CD4-positive, alpha-beta T cell treated with Interleukin-10 for 1 hour (primary cell): ENCODE results near the gene TEAD1.
"Not testable (repeated sequence)": the region's sequence is repeated elsewhere in the genome, so short reads cannot be mapped to it uniquely, and the experiment has no call there.

Experiments
- DNase-seq: peaks from one replicate; pipeline ENCODE4 v3.0.0-alpha.2; 2020

The TEAD1 gene

DNA sequence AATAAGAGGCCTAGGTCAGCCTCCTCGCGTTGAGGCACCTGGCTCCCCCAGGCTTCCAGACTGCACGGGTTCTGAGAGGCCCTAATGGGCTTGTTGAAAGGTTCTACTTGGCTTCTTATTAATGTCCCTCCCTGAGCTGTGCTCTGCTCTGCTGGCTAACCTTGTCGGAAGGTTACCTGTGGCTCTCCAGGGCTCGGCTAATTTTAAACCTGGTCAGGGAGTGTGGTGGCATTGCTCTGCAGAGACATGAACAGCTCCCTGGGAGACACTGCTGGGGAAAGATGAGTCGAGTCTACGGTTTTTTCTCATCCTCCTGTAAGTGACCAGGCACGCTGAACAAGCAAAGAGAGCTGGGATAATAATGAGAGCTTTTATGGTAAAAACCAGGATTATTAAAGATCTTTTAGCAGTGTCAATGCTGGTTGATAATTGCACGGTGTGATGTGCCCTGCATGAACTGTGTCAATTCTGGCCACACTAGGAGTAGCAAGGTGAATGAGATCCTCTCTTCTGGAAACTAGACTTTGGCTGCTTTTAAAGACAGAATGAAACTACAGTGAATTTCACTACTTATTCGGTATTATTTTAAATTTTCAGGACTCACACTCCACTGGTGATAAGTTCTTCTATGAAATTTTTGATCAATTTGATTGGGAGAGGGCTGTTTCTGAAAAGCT, 70.7 kb downstream of the TEAD1 start:
- no peak for DNase-seq

DNA sequence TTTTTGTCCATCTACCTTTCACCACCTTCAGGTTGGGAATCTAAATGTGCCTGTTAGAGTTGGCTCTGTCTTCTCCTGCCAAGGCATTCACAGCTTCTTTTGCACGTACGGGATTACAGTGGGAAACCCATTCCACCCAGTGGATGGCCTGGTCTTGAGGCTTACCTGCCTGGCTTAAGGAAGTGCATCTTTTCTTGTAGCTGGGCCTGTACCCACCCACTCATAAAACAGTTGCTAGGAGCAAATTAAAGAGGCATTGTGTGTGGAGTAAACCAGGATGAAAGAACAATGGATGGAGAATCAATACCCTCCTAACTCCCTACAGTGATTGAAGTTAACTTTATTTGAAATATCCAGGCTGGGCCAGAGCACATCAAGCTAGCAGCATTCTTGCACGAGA, 71.6 kb downstream of the TEAD1 start:
- no peak for DNase-seq

GRCh38 chr11:12746593-12747097, 72.4 kb downstream of the TEAD1 start:
- DNase-seq = no peak

GRCh38 chr11:12748561-12748960, 74.3 kb downstream of the TEAD1 start:
- no peak for DNase-seq

GRCh38 chr11:12749442-12749841, 75.2 kb downstream of the TEAD1 start:
- no peak for DNase-seq

DNA sequence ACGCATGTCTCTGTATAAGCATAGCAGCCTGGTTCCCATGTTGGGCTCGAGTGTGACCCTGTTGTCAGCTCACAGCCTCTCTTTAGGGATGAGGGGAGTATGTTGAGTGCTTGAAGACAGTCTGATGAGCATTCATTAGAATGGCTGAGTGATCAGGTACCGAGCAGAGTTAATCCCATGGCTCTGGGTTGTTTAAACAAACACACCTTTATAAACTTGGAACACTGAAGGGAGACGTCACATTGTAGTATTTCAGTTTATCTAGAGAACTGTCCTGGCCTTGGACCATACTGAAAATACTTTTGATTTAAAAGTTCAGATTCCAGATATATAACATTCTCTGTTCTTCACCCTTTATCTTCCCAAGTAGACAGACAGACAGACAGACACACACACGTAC, 76.0 kb downstream of the TEAD1 start:
- no peak for DNase-seq

GRCh38 chr11:12752868-12753524, 78.8 kb downstream of the TEAD1 start:
- DNase-seq = no peak

- no peak for DNase-seq
Measured at GRCh38 chr11:12754021-12754420, 79.8 kb downstream of the TEAD1 start.

- no peak for DNase-seq
Measured at GRCh38 chr11:12754582-12755234, 80.5 kb downstream of the TEAD1 start.

- no peak for DNase-seq
Measured at GRCh38 chr11:12755510-12756453, 81.6 kb downstream of the TEAD1 start.

GRCh38 chr11:12756454-12756806, 82.2 kb downstream of the TEAD1 start:
- DNase-seq = no peak

- DNase-seq = no peak
Measured at GRCh38 chr11:12756867-12757266, 82.6 kb downstream of the TEAD1 start.

DNA sequence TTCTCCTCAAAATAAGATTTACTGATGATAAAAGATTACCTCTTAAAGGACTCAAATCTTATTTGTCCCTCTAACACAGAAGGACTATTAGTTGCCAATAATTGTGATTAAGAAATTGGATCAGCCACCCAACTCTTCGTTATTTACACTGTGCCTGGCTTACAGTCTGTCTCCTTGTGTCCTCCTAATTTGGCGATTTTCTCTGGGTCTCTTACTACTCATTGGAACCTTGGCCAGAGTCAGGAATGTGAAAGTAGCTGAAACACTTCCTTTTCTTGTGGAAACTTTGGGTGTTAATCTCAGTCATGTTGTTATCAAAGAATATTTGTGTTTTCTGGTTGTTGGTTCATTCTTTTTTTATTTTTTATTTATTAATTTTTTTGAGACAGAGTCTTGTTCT, 83.2 kb downstream of the TEAD1 start:
- DNase-seq = no peak

- DNase-seq = not testable (repeated sequence)
Measured at GRCh38 chr11:12758117-12758516, 83.9 kb downstream of the TEAD1 start.

GRCh38 chr11:12761029-12761428, 86.8 kb downstream of the TEAD1 start:
- DNase-seq = no peak

DNA sequence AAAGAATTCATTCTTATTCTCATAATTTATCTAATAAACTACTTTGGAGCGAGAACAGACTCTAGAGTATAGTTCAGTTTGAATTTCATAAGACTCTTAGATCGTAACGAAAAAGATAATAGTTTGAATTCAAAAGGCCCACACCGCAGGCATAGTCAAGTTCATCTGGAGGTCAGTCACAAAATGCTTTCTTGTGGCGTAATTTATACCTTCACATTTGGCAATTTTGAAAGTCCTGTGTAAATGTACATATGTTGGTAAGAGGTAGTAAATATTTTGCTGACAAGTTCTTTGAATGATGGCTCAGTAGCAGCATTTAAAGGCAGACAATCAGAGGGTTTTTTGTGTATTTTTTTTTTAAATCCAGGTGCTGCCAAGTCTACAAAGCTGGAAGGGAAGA, 88.1 kb downstream of the TEAD1 start:
- no peak for DNase-seq

GRCh38 chr11:12762696-12763324, 88.6 kb downstream of the TEAD1 start:
- DNase-seq = no peak

- DNase-seq = no peak
Measured at GRCh38 chr11:12764187-12764914, 90.1 kb downstream of the TEAD1 start.

DNA sequence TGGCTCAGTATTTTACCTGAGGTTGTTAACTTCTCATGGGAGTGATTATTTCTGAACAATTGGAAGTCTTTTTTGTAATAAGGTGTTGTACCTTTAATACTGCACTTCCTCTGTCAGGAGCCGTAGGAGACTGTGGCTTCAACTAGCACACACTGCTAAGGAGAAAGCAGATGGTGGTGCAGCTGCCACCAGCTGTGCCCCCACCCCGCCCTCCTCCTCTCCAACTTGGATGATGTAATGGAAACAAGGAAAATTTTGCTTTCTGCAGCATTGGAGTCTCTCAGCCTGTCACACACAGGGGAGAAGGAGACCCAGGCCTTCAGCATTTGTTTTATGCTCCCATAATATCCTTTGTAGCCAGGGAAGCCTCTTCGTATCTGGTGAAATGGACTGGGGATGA, 91.2 kb downstream of the TEAD1 start:
- DNase-seq = no peak

- DNase-seq = no peak
Measured at GRCh38 chr11:12767027-12767426, 92.8 kb downstream of the TEAD1 start.

DNA sequence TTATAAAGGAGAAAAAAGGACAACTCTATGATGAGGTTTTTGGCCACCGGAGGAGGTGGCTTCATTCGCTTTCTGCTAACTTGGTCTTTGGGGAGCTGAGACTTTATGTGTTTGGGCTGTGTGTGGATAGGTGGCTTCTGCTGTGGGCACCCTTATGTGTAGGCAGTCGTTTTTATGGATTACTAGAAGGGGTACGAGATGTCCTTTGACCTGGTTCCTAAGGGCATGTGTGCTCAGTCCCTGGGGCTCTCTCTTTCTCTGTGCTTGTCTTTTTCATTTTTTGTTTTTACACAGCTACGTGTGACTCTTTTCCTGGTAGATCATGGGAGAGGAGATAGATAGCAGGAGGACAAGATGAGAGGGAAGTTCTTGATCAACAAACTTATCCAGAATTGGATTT, 93.4 kb downstream of the TEAD1 start:
- no peak for DNase-seq
